ENCODE measurements around the gene MAB21L4. TPM values are rescaled to one million over a fixed set of nuclear protein-coding genes. Genes with fewer than 3 reads are reported as not detected.

Gene MAB21L4
- total and polyA plus RNA-seq, 2 of the 8 experiments (the other 6 are each of a cell fraction or from before 2014, with no cell fraction given), result 0.11 TPM; not detected in 1

GRCh38 chr2:240894836-240895558 lies 959 bp downstream of the MAB21L4 start:
- CTCF ChIA-PET (ENCODE audit: partially characterized antibody), result interaction anchor here (1.9 kb wide), 1 partner anchor 88 kb away, joined by 6 read pairs; no protein-coding TSS in a partner anchor
- no peak overlapping the region for H3K4me2 ChIP-seq (ENCODE audit: insufficient read depth in 1 of 2, low read depth in 2 of 2, low read length in 2 of 2)
- H3K36me3 ChIP-seq (ENCODE audit: control insufficient read depth in 2 of 4, insufficient read depth in 4 of 4, low read length in 3 of 4), result no peaks in the 10 kb centered on the region
- H3K79me2 ChIP-seq (ENCODE audit: control insufficient read depth in 1 of 2, insufficient read depth in 2 of 2, low read length in 2 of 2), result no peaks in the 10 kb centered on the region
- 88% methylated on average over 28 of the region's 28 CpGs; no CpG with 5 or more reads in 1 of the 2 experiments for WGBS, 2 experiments (ENCODE audit: extremely low coverage in 1 of 2, insufficient coverage in 1 of 2, insufficient read length in 1 of 2, insufficient replicate concordance in 2 of 2, low coverage in 1 of 2, low lambda C conversion rate in 2 of 2, missing lambda C conversion rate in 1 of 2)
- 0 out of 7 replicates have a peak, but pooled peaks cover 0 to 2% (median 0%) of the 10 kb centered on the region in 4 experiments for H3K4me1 ChIP-seq (replicated peaks in 1 of 4; ENCODE audit: control insufficient read depth in 3 of 4, insufficient read depth in 4 of 4, low read length in 3 of 4)
- no peak for FAIRE-seq
- 0 out of 2 replicates have a peak overlapping the region, but pooled peaks have one; percentile 61 for H2BK15ac ChIP-seq (ENCODE audit: low read length)
- no peaks in the 10 kb centered on the region for H3K23me2 ChIP-seq (ENCODE audit: low read depth, low read length)
- H3K56ac ChIP-seq (replicated peaks; ENCODE audit: insufficient read length, low read depth, low read length), result no peak overlapping the region
- H3K79me1 ChIP-seq (ENCODE audit: low read depth, low read length), result no peaks in the 10 kb centered on the region
- H3K18ac ChIP-seq (ENCODE audit: extremely low read depth, low read length), result no peak overlapping the region
- POLR2A ChIA-PET (ENCODE audit: partially characterized antibody), result no interaction called here
- no peak overlapping the region for H3K9ac ChIP-seq (replicated peaks in 1 of 4; ENCODE audit: extremely low read depth in 1 of 4, low read depth in 3 of 4, low read length in 3 of 4)
- H2AK5ac ChIP-seq (ENCODE audit: low read depth, low read length), result peak overlapping the region; percentile 78; the same call in 1 of the 2 replicates
- peak overlapping the region; percentile 50; the same call in 1 of the 2 replicates for H2BK12ac ChIP-seq (ENCODE audit: low read depth, low read length)
- no peak overlapping the region for H3K27ac ChIP-seq (ENCODE audit: low read depth, low read length)
- no peak overlapping the region for H3K4ac ChIP-seq (replicated peaks; ENCODE audit: insufficient read length, low read depth, low read length)
- no peak overlapping the region for H2BK20ac ChIP-seq (ENCODE audit: low read length)
- no peak overlapping the region for H4K5ac ChIP-seq (ENCODE audit: insufficient read length, low read depth, low read length)
- no peaks in the 10 kb centered on the region for H3K27me3 ChIP-seq (replicated peaks in 1 of 4; ENCODE audit: control insufficient read depth in 3 of 4, extremely low read depth in 1 of 4, insufficient read depth in 3 of 4, low read length in 3 of 4)
- H4K8ac ChIP-seq (ENCODE audit: extremely low read depth, insufficient read depth, low read length), result no peak overlapping the region
- peak overlapping the region; percentile 26; the same call in 1 of the 2 replicates for H2BK5ac ChIP-seq (ENCODE audit: low read depth, low read length)
- no peak overlapping the region for H3K14ac ChIP-seq (ENCODE audit: insufficient read length)
- H4K20me1 ChIP-seq (replicated peaks in 1 of 2; ENCODE audit: control insufficient read depth in 1 of 2, insufficient read depth in 2 of 2, low read length in 2 of 2), result peaks cover 0 to 2% of the 10 kb centered on the region in 2 experiments
- H2BK120ac ChIP-seq (replicated peaks; ENCODE audit: low read depth, low read length), result no peak overlapping the region
- peak overlapping the region; percentile 30 for H4K91ac ChIP-seq (replicated peaks; ENCODE audit: insufficient read length, low read length)
- no peak overlapping the region for H3K23ac ChIP-seq (ENCODE audit: insufficient read length)
- H3K4me3 ChIP-seq (ENCODE audit: extremely low read depth in 1 of 4, insufficient read depth in 2 of 4, low read depth in 3 of 4, low read length in 4 of 4), result no peak overlapping the region
- no peak overlapping the region for H2AFZ ChIP-seq (ENCODE audit: low read length)
- H3K9me3 ChIP-seq (ENCODE audit: insufficient read depth in 2 of 2, low read depth in 1 of 2, low read length in 1 of 2), result no peaks in the 10 kb centered on the region
- DNase-seq (ENCODE audit: low read depth in 1 of 2, low spot score in 2 of 2), result no peak
- TF ChIP-seq CREB1 (IDR thresholded peaks at IDR 0.05) (no peak), EZH2 (IDR thresholded peaks at IDR 0.05; ENCODE audit: low read depth, low read length, severe bottlenecking) (no peak), SP1 (IDR thresholded peaks at IDR 0.05; ENCODE audit: low read depth, low read length) (no peak), HDAC6 (IDR thresholded peaks at IDR 0.05; ENCODE audit: low read depth, low read length) (no peak), ATF2 (IDR thresholded peaks at IDR 0.05; ENCODE audit: low read length) (no peak), BACH1 (IDR thresholded peaks at IDR 0.05; ENCODE audit: low read length) (no peak), EGR1 (IDR thresholded peaks at IDR 0.05; ENCODE audit: borderline replicate concordance, low read depth, low read length) (no peak), ZNF274 (IDR thresholded peaks at IDR 0.05; ENCODE audit: borderline replicate concordance, extremely low read depth, low read length) (no peak), CTBP2 (IDR thresholded peaks at IDR 0.05; ENCODE audit: borderline replicate concordance, insufficient read depth, insufficient read length, low read length) (no peak)
- TF ChIP-seq, protein P1, sequence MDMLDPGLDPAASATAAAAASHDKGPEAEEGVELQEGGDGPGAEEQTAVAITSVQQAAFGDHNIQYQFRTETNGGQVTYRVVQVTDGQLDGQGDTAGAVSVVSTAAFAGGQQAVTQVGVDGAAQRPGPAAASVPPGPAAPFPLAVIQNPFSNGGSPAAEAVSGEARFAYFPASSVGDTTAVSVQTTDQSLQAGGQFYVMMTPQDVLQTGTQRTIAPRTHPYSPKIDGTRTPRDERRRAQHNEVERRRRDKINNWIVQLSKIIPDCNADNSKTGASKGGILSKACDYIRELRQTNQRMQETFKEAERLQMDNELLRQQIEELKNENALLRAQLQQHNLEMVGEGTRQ (IDR thresholded peaks at IDR 0.05; ENCODE audit: low read length), result no peak

All from H1 (cell line).